Measurements from ENCODE around the gene SHROOM3.
"Not testable (repeated sequence)": the region's sequence is repeated elsewhere in the genome, so short reads cannot be mapped to it uniquely, and the experiment has no call there.

Gene SHROOM3

DNA sequence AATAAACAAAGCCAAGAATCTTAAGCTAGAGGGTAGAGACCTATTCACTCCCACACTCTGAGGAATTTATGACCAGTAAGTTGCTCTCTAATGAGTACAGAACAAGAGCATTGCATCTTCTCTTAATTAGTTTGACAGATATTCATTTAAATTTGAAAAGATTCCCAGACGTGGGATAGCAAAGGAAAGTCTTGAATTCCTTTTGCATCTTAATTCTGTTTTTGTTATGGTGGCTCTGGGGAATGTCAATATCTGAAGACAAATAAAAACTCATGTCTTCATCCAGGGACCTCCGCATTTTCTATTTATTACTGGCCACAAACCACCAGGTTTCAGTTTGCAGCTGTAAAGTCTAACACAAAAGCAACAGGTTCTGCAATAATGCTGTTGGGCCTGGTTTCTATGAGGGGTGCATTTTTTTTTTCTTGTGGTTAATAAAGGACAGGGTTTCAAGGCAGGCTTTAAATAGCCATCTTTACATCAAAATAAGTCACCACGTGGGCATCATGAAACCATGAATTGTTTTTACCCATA is 172.3 kb downstream of the SHROOM3 start:
- in situ Hi-C loops (cut with MboI; ENCODE audit: low sequenced_read_pairs, unreplicated experiment), result no loop called here
- TF ChIP-seq, protein P1, sequence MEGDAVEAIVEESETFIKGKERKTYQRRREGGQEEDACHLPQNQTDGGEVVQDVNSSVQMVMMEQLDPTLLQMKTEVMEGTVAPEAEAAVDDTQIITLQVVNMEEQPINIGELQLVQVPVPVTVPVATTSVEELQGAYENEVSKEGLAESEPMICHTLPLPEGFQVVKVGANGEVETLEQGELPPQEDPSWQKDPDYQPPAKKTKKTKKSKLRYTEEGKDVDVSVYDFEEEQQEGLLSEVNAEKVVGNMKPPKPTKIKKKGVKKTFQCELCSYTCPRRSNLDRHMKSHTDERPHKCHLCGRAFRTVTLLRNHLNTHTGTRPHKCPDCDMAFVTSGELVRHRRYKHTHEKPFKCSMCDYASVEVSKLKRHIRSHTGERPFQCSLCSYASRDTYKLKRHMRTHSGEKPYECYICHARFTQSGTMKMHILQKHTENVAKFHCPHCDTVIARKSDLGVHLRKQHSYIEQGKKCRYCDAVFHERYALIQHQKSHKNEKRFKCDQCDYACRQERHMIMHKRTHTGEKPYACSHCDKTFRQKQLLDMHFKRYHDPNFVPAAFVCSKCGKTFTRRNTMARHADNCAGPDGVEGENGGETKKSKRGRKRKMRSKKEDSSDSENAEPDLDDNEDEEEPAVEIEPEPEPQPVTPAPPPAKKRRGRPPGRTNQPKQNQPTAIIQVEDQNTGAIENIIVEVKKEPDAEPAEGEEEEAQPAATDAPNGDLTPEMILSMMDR (IDR thresholded peaks at IDR 0.05; ENCODE audit: borderline replicate concordance, control extremely low read depth, extremely low read depth, insufficient read depth, missing control alignments), result no peak
- peak; percentile 51 for DNase-seq (ENCODE audit: low spot score)

- TF ChIP-seq, protein P1 (IDR thresholded peaks at IDR 0.05; ENCODE audit: borderline replicate concordance, control extremely low read depth, extremely low read depth, insufficient read depth, missing control alignments), result no peak
- in situ Hi-C loops (cut with MboI; ENCODE audit: low sequenced_read_pairs, unreplicated experiment), result no loop called here
- DNase-seq (ENCODE audit: low spot score), result no peak
Measured at GRCh38 chr4:76607846-76608245, 172.8 kb downstream of the SHROOM3 start.

DNA sequence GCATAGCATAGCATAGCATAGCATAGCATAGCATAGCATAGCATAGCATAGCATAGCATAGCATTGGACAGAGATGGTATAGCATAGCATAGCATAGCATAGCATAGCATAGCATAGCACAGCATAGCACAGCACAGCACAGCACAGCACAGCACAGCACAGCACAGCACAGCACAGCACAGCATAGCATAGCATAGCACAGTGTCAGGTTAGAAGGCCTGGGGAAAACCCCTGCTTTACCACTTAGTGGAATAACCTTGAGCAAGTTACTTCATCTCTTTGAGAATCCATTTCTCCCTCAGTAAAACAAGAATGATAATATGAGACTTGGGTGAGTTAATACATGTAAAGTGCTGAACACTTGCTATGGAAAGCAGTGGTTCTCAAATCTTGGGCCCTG is 173.5 kb downstream of the SHROOM3 start:
- DNase-seq (ENCODE audit: low spot score); in situ Hi-C loops (cut with MboI; ENCODE audit: low sequenced_read_pairs, unreplicated experiment): not testable (repeated sequence)

GRCh38 chr4:76610751-76611547 is 175.9 kb downstream of the SHROOM3 start:
- TF ChIP-seq, protein P1 (IDR thresholded peaks at IDR 0.05; ENCODE audit: borderline replicate concordance, control extremely low read depth, extremely low read depth, insufficient read depth, missing control alignments), result no peak
- in situ Hi-C loops (cut with MboI; ENCODE audit: low sequenced_read_pairs, unreplicated experiment), result no loop called here
- DNase-seq (ENCODE audit: low spot score), result no peak

DNA sequence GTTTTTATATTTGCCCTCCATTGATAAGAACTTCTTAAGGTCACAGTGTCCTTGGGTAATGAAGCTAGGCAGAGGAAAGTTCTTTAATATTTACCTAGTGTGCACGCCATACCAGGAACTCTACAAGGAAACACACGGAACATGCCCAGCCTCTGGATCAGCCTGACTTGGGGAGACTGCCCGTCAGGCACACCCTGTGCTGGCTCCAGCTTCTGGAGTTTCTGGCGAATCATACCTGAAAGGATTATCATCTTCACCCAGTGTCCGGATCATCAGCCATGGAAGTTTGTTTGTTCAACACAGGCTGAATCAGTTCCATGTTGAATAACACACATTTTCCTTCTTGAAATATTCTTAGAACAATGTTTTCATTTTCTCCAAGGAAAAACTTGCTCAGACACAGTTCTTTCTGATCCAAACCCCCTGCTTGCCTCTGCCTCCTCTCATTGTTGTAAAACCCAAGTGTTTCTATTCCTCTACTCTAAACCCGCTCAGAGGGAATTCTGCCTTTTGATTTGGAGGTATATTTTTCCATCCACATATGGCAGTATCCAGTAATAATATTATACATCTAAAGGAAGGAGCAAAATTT is 176.7 kb downstream of the SHROOM3 start:
- no peak for DNase-seq (ENCODE audit: low spot score)
- TF ChIP-seq, protein P1 (IDR thresholded peaks at IDR 0.05; ENCODE audit: borderline replicate concordance, control extremely low read depth, extremely low read depth, insufficient read depth, missing control alignments), result no peak
- in situ Hi-C loops (cut with MboI; ENCODE audit: low sequenced_read_pairs, unreplicated experiment), result no loop called here

DNA sequence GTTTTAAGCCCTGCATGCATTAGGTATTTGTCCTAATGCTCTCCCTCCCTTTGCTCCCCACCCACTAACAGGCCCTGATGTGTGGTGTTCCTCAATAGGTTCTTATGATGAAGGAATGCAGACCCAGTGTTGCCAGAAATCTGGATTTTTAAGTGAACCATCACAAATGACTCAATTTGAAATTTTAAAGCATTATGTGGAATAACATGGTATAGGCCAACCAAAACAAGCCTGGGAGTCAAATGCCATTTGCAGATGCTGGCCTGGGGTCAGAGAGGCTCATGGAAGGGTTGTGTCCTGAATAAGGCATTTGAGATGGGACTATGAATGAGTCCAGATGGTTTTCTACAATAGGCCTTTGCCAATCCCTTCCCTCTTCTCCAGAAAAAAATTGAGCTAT is 179.6 kb downstream of the SHROOM3 start:
- no peak for DNase-seq (ENCODE audit: low spot score)
- TF ChIP-seq, protein P1 (IDR thresholded peaks at IDR 0.05; ENCODE audit: borderline replicate concordance, control extremely low read depth, extremely low read depth, insufficient read depth, missing control alignments), result no peak
- in situ Hi-C loops (cut with MboI; ENCODE audit: low sequenced_read_pairs, unreplicated experiment), result no loop called here

DNA sequence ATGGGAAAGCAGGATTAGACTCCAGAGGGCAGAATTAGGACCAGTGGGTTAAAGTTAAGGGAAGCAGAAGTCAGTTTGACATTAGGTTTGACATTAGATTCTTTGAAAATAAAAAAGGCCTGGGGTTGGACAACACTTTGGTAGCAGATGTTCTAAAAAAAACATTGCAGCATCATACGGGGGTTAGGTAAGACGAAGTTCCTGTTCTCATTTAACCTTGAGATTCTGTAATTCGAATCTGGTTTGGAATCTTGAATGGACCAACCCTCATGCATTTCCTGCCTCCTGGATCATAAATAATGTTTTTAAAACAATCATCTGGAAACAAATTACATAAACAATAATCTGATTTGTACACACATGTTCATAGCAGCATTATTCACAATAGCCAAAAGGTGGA is 181.0 kb downstream of the SHROOM3 start:
- DNase-seq (ENCODE audit: low spot score), result no peak
- in situ Hi-C loops (cut with MboI; ENCODE audit: low sequenced_read_pairs, unreplicated experiment), result no loop called here
- TF ChIP-seq, protein P1 (IDR thresholded peaks at IDR 0.05; ENCODE audit: borderline replicate concordance, control extremely low read depth, extremely low read depth, insufficient read depth, missing control alignments), result no peak

Measured in GM13976 (cell line).